Activated T-helper 2 cell treated with anti-CD3 and anti-CD28 coated beads, Interferon-gamma antibody, Interleukin-2, Interleukin-4, amounts not matched to agents 10 μg/mL and 5 μg/mL and 100 μg/mL, durations not matched to agents 14 hours and 24 hours and 36 hours (primary cell): Measurements from ENCODE around the gene RBM48. TPM values are rescaled to one million over a fixed set of nuclear protein-coding genes. Genes with fewer than 3 reads are reported as not detected.
"Not testable (repeated sequence)": the region's sequence is repeated elsewhere in the genome, so short reads cannot be mapped to it uniquely, and the experiment has no call there.

Source experiments
- DNase-seq: peaks from one replicate; pipeline ENCODE4 v3.0.0; 2021; ENCODE audit warnings: low spot score
- H3K27ac Mint-ChIP-seq: one replicate; pipeline ENCODE4 v1.8.0; 2021; ENCODE audit warnings: mixed read lengths
- H3K27me3 Mint-ChIP-seq: one replicate; pipeline ENCODE4 v1.8.0; 2021; ENCODE audit warnings: low read depth, mixed read lengths
- H3K36me3 Mint-ChIP-seq: one replicate; pipeline ENCODE4 v1.8.0; 2021; ENCODE audit warnings: low read depth, mixed read lengths
- H3K4me1 Mint-ChIP-seq: one replicate; pipeline ENCODE4 v1.8.0; 2021; ENCODE audit warnings: low read depth, mixed read lengths
- H3K4me3 Mint-ChIP-seq: one replicate; pipeline ENCODE4 v1.8.0; 2021; ENCODE audit warnings: low read depth, mild to moderate bottlenecking, moderate library complexity, mixed read lengths
- H3K9me3 Mint-ChIP-seq: one replicate; pipeline ENCODE4 v1.8.0; 2021; ENCODE audit warnings: mixed read lengths
- intact Hi-C: fragments of 100-400 bp; cut with micrococcal nuclease; formaldehyde crosslinking; loops from one replicate; pipeline ENCODE4 v1.15.1; 2023
- total RNA-seq: library from RNA; stranded (reverse); gene quantifications from 2 replicates; pipeline ENCODE4 v1.2.3, GENCODE V29; 2022

The RBM48 gene
- 15.2 and 16.8 TPM in 2 replicates for total RNA-seq

GRCh38 chr7:92528188-92528957 is at the start of gene RBM48, which contains the start of gene PEX1:
Gene RBM48, plus strand, starts transcription at chr7:92528795. Its CDS starts 19 bp downstream, at chr7:92528814.
Gene PEX1, minus strand, starts transcription at chr7:92528520. Its CDS starts 85 bp downstream, at chr7:92528435.
- Mint-ChIP-seq H3K36me3 (peaks cover 26% of the 10 kb centered on the region), H3K4me1 (peaks cover 20% of the 10 kb centered on the region), H3K27ac (peak within 1 kb of the TSS; percentile 95), H3K27me3 (no peaks in the 10 kb centered on the region), H3K4me3 (peak within 1 kb of the TSS; percentile 92), H3K9me3 (no peaks in the 10 kb centered on the region)
- intact Hi-C loops, result loop anchor here (1.0 to 10.0 kb wide), 9 partner anchors 62 to 590 kb away; partner anchors contain the start of genes AKAP9, ANKIB1, CYP51A1 and FAM133B
- DNase-seq, result peak; percentile 96

GRCh38 chr7:92479146-92479545 is 49.4 kb upstream of the RBM48 start:
- H3K27me3 Mint-ChIP-seq, H3K4me3 Mint-ChIP-seq, H3K27ac Mint-ChIP-seq, DNase-seq, H3K9me3 Mint-ChIP-seq, H3K4me1 Mint-ChIP-seq, intact Hi-C loops, H3K36me3 Mint-ChIP-seq: not testable (repeated sequence)

GRCh38 chr7:92483624-92484023 is 45.0 kb upstream of the RBM48 start:
- H3K4me1 Mint-ChIP-seq, H3K4me3 Mint-ChIP-seq, DNase-seq, intact Hi-C loops, H3K27me3 Mint-ChIP-seq, H3K36me3 Mint-ChIP-seq, H3K27ac Mint-ChIP-seq, H3K9me3 Mint-ChIP-seq: not testable (repeated sequence)

- peaks cover 11% of the 10 kb centered on the region for H3K36me3 Mint-ChIP-seq
- H3K4me1 Mint-ChIP-seq, H3K9me3 Mint-ChIP-seq, H3K4me3 Mint-ChIP-seq, intact Hi-C loops, DNase-seq, H3K27ac Mint-ChIP-seq, H3K27me3 Mint-ChIP-seq: not testable (repeated sequence)
Measured at GRCh38 chr7:92484226-92484625, 44.4 kb upstream of the RBM48 start.

- H3K36me3 Mint-ChIP-seq, result peaks cover 15% of the 10 kb centered on the region
- no peaks in the 10 kb centered on the region for H3K9me3 Mint-ChIP-seq
- H3K4me1 Mint-ChIP-seq, result no peaks in the 10 kb centered on the region
- DNase-seq, result no peak
- H3K27ac Mint-ChIP-seq, result no peak overlapping the region
- intact Hi-C loops, result no loop called here
- H3K27me3 Mint-ChIP-seq, result no peaks in the 10 kb centered on the region
- H3K4me3 Mint-ChIP-seq, result no peak overlapping the region
Measured at GRCh38 chr7:92485267-92485892, 43.2 kb upstream of the RBM48 start.

- intact Hi-C loops, result no loop called here
- Mint-ChIP-seq H3K36me3 (peaks cover 18% of the 10 kb centered on the region), H3K27me3 (no peaks in the 10 kb centered on the region), H3K9me3 (no peaks in the 10 kb centered on the region), H3K27ac (no peak overlapping the region), H3K4me3 (no peak overlapping the region), H3K4me1 (no peaks in the 10 kb centered on the region)
- no peak for DNase-seq
Measured at GRCh38 chr7:92485974-92486373, 42.6 kb upstream of the RBM48 start.

GRCh38 chr7:92487804-92488203 is 40.8 kb upstream of the RBM48 start:
- no peaks in the 10 kb centered on the region for H3K27me3 Mint-ChIP-seq
- no peak for DNase-seq
- peaks cover 29% of the 10 kb centered on the region for H3K36me3 Mint-ChIP-seq
- no peak overlapping the region for H3K4me3 Mint-ChIP-seq
- intact Hi-C loops, result no loop called here
- H3K9me3 Mint-ChIP-seq, result no peaks in the 10 kb centered on the region
- no peaks in the 10 kb centered on the region for H3K4me1 Mint-ChIP-seq
- no peak overlapping the region for H3K27ac Mint-ChIP-seq

- no peaks in the 10 kb centered on the region for H3K4me1 Mint-ChIP-seq
- no peak for DNase-seq
- H3K36me3 Mint-ChIP-seq, result peaks cover 36% of the 10 kb centered on the region
- H3K4me3 Mint-ChIP-seq, result no peak overlapping the region
- no peaks in the 10 kb centered on the region for H3K9me3 Mint-ChIP-seq
- no peak overlapping the region for H3K27ac Mint-ChIP-seq
- intact Hi-C loops, result no loop called here
- no peaks in the 10 kb centered on the region for H3K27me3 Mint-ChIP-seq
Measured at GRCh38 chr7:92489634-92490033, 39.0 kb upstream of the RBM48 start.

- peaks cover 6% of the 10 kb centered on the region for H3K4me1 Mint-ChIP-seq
- no peaks in the 10 kb centered on the region for H3K9me3 Mint-ChIP-seq
- no peak overlapping the region for H3K27ac Mint-ChIP-seq
- DNase-seq, result no peak
- no peak overlapping the region for H3K4me3 Mint-ChIP-seq
- peaks cover 32% of the 10 kb centered on the region for H3K36me3 Mint-ChIP-seq
- intact Hi-C loops, result no loop called here
- H3K27me3 Mint-ChIP-seq, result no peaks in the 10 kb centered on the region
Measured at GRCh38 chr7:92496876-92497275, 31.7 kb upstream of the RBM48 start.

- Mint-ChIP-seq H3K4me3 (no peak overlapping the region), H3K27ac (no peak overlapping the region), H3K27me3 (no peaks in the 10 kb centered on the region), H3K36me3 (peaks cover 27% of the 10 kb centered on the region), H3K4me1 (peaks cover 8% of the 10 kb centered on the region), H3K9me3 (no peaks in the 10 kb centered on the region)
- intact Hi-C loops, result no loop called here
- no peak for DNase-seq
Measured at GRCh38 chr7:92498557-92498956, 30.0 kb upstream of the RBM48 start.

GRCh38 chr7:92503767-92504166 is 24.8 kb upstream of the RBM48 start:
- DNase-seq, result no peak
- Mint-ChIP-seq H3K27ac (no peak overlapping the region), H3K4me3 (no peak overlapping the region), H3K36me3 (peaks cover 13% of the 10 kb centered on the region), H3K4me1 (peaks cover 10% of the 10 kb centered on the region), H3K9me3 (no peaks in the 10 kb centered on the region), H3K27me3 (no peaks in the 10 kb centered on the region)
- intact Hi-C loops, result loop anchor here (2.0 kb wide), 1 partner anchor 37 kb away; no protein-coding TSS in a partner anchor

GRCh38 chr7:92504563-92504962 is 24.0 kb upstream of the RBM48 start:
- Mint-ChIP-seq H3K27me3 (no peaks in the 10 kb centered on the region), H3K4me3 (no peak overlapping the region), H3K9me3 (no peaks in the 10 kb centered on the region), H3K27ac (no peak overlapping the region), H3K36me3 (peaks cover 13% of the 10 kb centered on the region), H3K4me1 (peaks cover 7% of the 10 kb centered on the region)
- no peak for DNase-seq
- intact Hi-C loops, result no loop called here

GRCh38 chr7:92506363-92506762 is 22.2 kb upstream of the RBM48 start:
- no peak overlapping the region for H3K27ac Mint-ChIP-seq
- H3K4me1 Mint-ChIP-seq, result peaks cover 7% of the 10 kb centered on the region
- peaks cover 3% of the 10 kb centered on the region for H3K36me3 Mint-ChIP-seq
- no peaks in the 10 kb centered on the region for H3K27me3 Mint-ChIP-seq
- H3K4me3 Mint-ChIP-seq, result no peak overlapping the region
- intact Hi-C loops, result no loop called here
- no peaks in the 10 kb centered on the region for H3K9me3 Mint-ChIP-seq
- DNase-seq, result no peak
